NT2/D1 (cell line): ENCODE results near the gene SLMAP.

Experiments used
- DNase-seq: peaks from one replicate; pipeline ENCODE4 v3.0.0-alpha.2; 2011; ENCODE audit warnings: low read depth, low spot score
- H3K27me3 ChIP-seq: 2 replicates; pipeline ENCODE4 v1.6.0; 2011; ENCODE audit warnings: mild to moderate bottlenecking; ENCODE audit not compliant: insufficient read length, insufficient read depth
- H3K36me3 ChIP-seq: 2 replicates; pipeline ENCODE4 v1.6.1; 2011; ENCODE audit warnings: mild to moderate bottlenecking, low read length, mixed read lengths; ENCODE audit not compliant: insufficient read depth, insufficient read length
- H3K4me1 ChIP-seq: 2 replicates; pipeline ENCODE4 v1.5.1; 2011; ENCODE audit not compliant: insufficient read depth, insufficient read length
- H3K4me3 ChIP-seq: 2 replicates; pipeline ENCODE4 v1.5.1; 2011; ENCODE audit warnings: low read depth; ENCODE audit not compliant: insufficient read length
- H3K9ac ChIP-seq: 2 replicates; pipeline ENCODE4 v1.6.0; 2011; ENCODE audit warnings: low read depth; ENCODE audit not compliant: insufficient read length
- H3K9me3 ChIP-seq: 2 replicates; pipeline ENCODE4 v1.5.1; 2011; ENCODE audit warnings: mild to moderate bottlenecking, low read length; ENCODE audit not compliant: insufficient read depth
- SUZ12 ChIP-seq: IDR thresholded peaks from 2 replicates; pipeline ENCODE4 v1.6.1; 2011; ENCODE audit not compliant: insufficient read length, insufficient read depth; ENCODE audit errors: extremely low read depth
- YY1 ChIP-seq: IDR thresholded peaks from 2 replicates; pipeline ENCODE4 v1.6.1; 2011; ENCODE audit not compliant: insufficient read length, insufficient read depth
- ZNF274 ChIP-seq: IDR thresholded peaks from 2 replicates; pipeline ENCODE4 v1.6.1; 2011; ENCODE audit warnings: mild to moderate bottlenecking, low read depth, low read length

Gene SLMAP

GRCh38 chr3:57832900-57833313 is 76.8 kb downstream of the SLMAP start:
- Histone ChIP-seq H3K27me3 (no peaks in the 10 kb centered on the region), H3K4me1 (no peaks in the 10 kb centered on the region), H3K9ac (no peak overlapping the region), H3K36me3 (peaks cover 14% of the 10 kb centered on the region), H3K4me3 (no peak overlapping the region), H3K9me3 (no peaks in the 10 kb centered on the region)
- DNase-seq: peak; percentile 25
- TF ChIP-seq ZNF274 (no peak), SUZ12 (no peak), YY1 (no peak)

- no peak for DNase-seq
- TF ChIP-seq ZNF274 (no peak), YY1 (no peak), SUZ12 (no peak)
- Histone ChIP-seq H3K4me3 (no peak overlapping the region), H3K9me3 (no peaks in the 10 kb centered on the region), H3K27me3 (no peaks in the 10 kb centered on the region), H3K36me3 (peaks cover 14% of the 10 kb centered on the region), H3K4me1 (no peaks in the 10 kb centered on the region), H3K9ac (no peak overlapping the region)
Measured at GRCh38 chr3:57833763-57834162, 77.7 kb downstream of the SLMAP start.

- H3K4me3 ChIP-seq: no peak overlapping the region
- peaks cover 5% of the 10 kb centered on the region for H3K36me3 ChIP-seq
- no peak overlapping the region for H3K9ac ChIP-seq
- H3K4me1 ChIP-seq: no peaks in the 10 kb centered on the region
- no peak for DNase-seq
- H3K9me3 ChIP-seq: no peaks in the 10 kb centered on the region
- TF ChIP-seq ZNF274: no peak
- TF ChIP-seq YY1: no peak
- no peak for TF ChIP-seq SUZ12
- H3K27me3 ChIP-seq: no peaks in the 10 kb centered on the region
Measured at GRCh38 chr3:57837686-57838085, 81.6 kb downstream of the SLMAP start.

GRCh38 chr3:57838627-57839026 is 82.5 kb downstream of the SLMAP start:
- no peaks in the 10 kb centered on the region for H3K9me3 ChIP-seq
- no peaks in the 10 kb centered on the region for H3K27me3 ChIP-seq
- H3K4me3 ChIP-seq: no peak overlapping the region
- H3K36me3 ChIP-seq: peaks cover 5% of the 10 kb centered on the region
- DNase-seq: no peak
- H3K4me1 ChIP-seq: no peaks in the 10 kb centered on the region
- H3K9ac ChIP-seq: no peak overlapping the region
- TF ChIP-seq YY1 (no peak), SUZ12 (no peak), ZNF274 (no peak)

- Histone ChIP-seq H3K9ac (no peak overlapping the region), H3K4me1 (no peaks in the 10 kb centered on the region)
- no peak for DNase-seq
Measured at GRCh38 chr3:57840473-57840872, 84.4 kb downstream of the SLMAP start.

GRCh38 chr3:57841818-57842217 is 85.7 kb downstream of the SLMAP start:
- Histone ChIP-seq H3K9me3 (no peaks in the 10 kb centered on the region), H3K27me3 (no peaks in the 10 kb centered on the region), H3K9ac (no peak overlapping the region), H3K36me3 (peaks cover 8% of the 10 kb centered on the region), H3K4me1 (no peaks in the 10 kb centered on the region), H3K4me3 (no peak overlapping the region)
- no peak for DNase-seq
- TF ChIP-seq ZNF274 (no peak), SUZ12 (no peak), YY1 (no peak)

More at GRCh38 chr3:57840473-57840872, 84.4 kb downstream of the SLMAP start:
- Histone ChIP-seq H3K36me3 (peaks cover 5% of the 10 kb centered on the region), H3K9me3 (no peaks in the 10 kb centered on the region), H3K4me3 (no peak overlapping the region), H3K27me3 (no peaks in the 10 kb centered on the region)
- TF ChIP-seq SUZ12: no peak
- TF ChIP-seq ZNF274: no peak
- TF ChIP-seq YY1: no peak

GRCh38 chr3:57848177-57848738 is 92.1 kb downstream of the SLMAP start:
- H3K9me3 ChIP-seq: no peaks in the 10 kb centered on the region
- H3K36me3 ChIP-seq: peaks cover 23% of the 10 kb centered on the region
- no peak overlapping the region for H3K9ac ChIP-seq
- no peaks in the 10 kb centered on the region for H3K27me3 ChIP-seq
- TF ChIP-seq YY1 (no peak), ZNF274 (no peak), SUZ12 (no peak)
- DNase-seq: no peak
- H3K4me3 ChIP-seq: no peak overlapping the region
- H3K4me1 ChIP-seq: no peaks in the 10 kb centered on the region

GRCh38 chr3:57851304-57851703 is 95.2 kb downstream of the SLMAP start:
- DNase-seq: no peak
- Histone ChIP-seq H3K27me3 (no peaks in the 10 kb centered on the region), H3K9ac (no peak overlapping the region), H3K9me3 (no peaks in the 10 kb centered on the region), H3K36me3 (peaks cover 14% of the 10 kb centered on the region), H3K4me1 (no peaks in the 10 kb centered on the region), H3K4me3 (no peak overlapping the region)
- no peak for TF ChIP-seq ZNF274
- no peak for TF ChIP-seq YY1
- no peak for TF ChIP-seq SUZ12
